Vagina (tissue), 2 donors: ENCODE data around the gene EMP1. TPM values are rescaled to one million over a fixed set of nuclear protein-coding genes. Genes with fewer than 3 reads are reported as not detected.

ENCODE experiments used
- DNase-seq, 2 donors: peaks; one replicate each; pipeline ENCODE4 v3.0.0-alpha.2; 2017; ENCODE audit errors: extremely low spot score in 2 of 2
- H3K27ac ChIP-seq: fragments of 200-600 bp; sonication (generic); one replicate; pipeline ENCODE4 v1.5.1; 2019
- H3K27me3 ChIP-seq: fragments of 200-600 bp; sonication (generic); one replicate; pipeline ENCODE4 v1.5.1; 2019
- H3K36me3 ChIP-seq, 2 donors: fragments of 200-600 bp; sonication (generic); one replicate each; pipeline ENCODE4 v1.5.1; 2017 to 2019
- H3K4me1 ChIP-seq: fragments of 200-600 bp; sonication (generic); one replicate; pipeline ENCODE4 v1.5.1; 2019
- H3K4me3 ChIP-seq, 2 donors: fragments of 200-600 bp; sonication (generic); 1 replicate in 1 of 2; 2 replicates in 1 of 2; pipeline ENCODE4 v1.5.1; 2016 to 2019
- H3K9me3 ChIP-seq: fragments of 200-600 bp; sonication (generic); one replicate; pipeline ENCODE4 v1.5.1; 2019
- CTCF ChIP-seq, 3 experiments: fragments of 450-650 bp in 2 of 3; fragments of 200-600 bp in 1 of 3; sonication (generic) in 1 of 3; IDR thresholded peaks; one replicate each; pipeline ENCODE4 v1.5.1; 2017 to 2019; ENCODE audit warnings: antibody characterized with exemption in 3 of 3, mild to moderate bottlenecking in 2 of 3, moderate library complexity in 2 of 3
- POLR2A ChIP-seq, 2 donors: fragments of 450-650 bp; IDR thresholded peaks; one replicate each; pipeline ENCODE4 v1.6.1; 2017; ENCODE audit warnings: antibody characterized with exemption in 2 of 2, mild to moderate bottlenecking in 2 of 2, moderate library complexity in 2 of 2
- POLR2AphosphoS5 ChIP-seq, 2 donors: sonication (generic); formaldehyde crosslinking; IDR thresholded peaks; one replicate each; pipeline ENCODE4 v1.9.0; 2017; ENCODE audit warnings: antibody characterized with exemption in 2 of 2, mild to moderate bottlenecking in 2 of 2, low read depth in 1 of 2; ENCODE audit not compliant: insufficient read depth in 1 of 2
- intact Hi-C: fragments of 100-400 bp; cut with DNase I; formaldehyde crosslinking; loops from one replicate; pipeline ENCODE4 v1.15.1; 2023
- total RNA-seq: library from RNA; depleted of rRNA; stranded (reverse); fragments of >200 nt; gene quantifications from one replicate; pipeline ENCODE4 v1.2.3, GENCODE V29; 2016

The EMP1 gene
- total RNA-seq, 1 donor from 2014 or later, result 675 TPM

GRCh38 chr12:13197032-13197431 is 506 bp downstream of the EMP1 start:
- Histone ChIP-seq H3K9me3 (no peaks in the 10 kb centered on the region), H3K27ac (peak overlapping the region; percentile 89), H3K4me1 (peaks cover 70% of the 10 kb centered on the region), H3K27me3 (no peaks in the 10 kb centered on the region), H3K36me3 (no peaks in the 10 kb centered on the region), H3K4me3 (peak overlapping the region; percentile 60 to 65)
- intact Hi-C loops, result loop anchor here (2.0 to 5.0 kb wide), 2 partner anchors 50 to 96 kb away; no protein-coding TSS in a partner anchor
- TF ChIP-seq POLR2A (IDR thresholded peaks at IDR 0.05) (no peak), CTCF (IDR thresholded peaks at IDR 0.05) (no peak), POLR2AphosphoS5 (IDR thresholded peaks at IDR 0.05; ENCODE audit: insufficient read depth in 1 of 2, low read depth in 1 of 2) (no peak)
- DNase-seq, result no peak

DNA sequence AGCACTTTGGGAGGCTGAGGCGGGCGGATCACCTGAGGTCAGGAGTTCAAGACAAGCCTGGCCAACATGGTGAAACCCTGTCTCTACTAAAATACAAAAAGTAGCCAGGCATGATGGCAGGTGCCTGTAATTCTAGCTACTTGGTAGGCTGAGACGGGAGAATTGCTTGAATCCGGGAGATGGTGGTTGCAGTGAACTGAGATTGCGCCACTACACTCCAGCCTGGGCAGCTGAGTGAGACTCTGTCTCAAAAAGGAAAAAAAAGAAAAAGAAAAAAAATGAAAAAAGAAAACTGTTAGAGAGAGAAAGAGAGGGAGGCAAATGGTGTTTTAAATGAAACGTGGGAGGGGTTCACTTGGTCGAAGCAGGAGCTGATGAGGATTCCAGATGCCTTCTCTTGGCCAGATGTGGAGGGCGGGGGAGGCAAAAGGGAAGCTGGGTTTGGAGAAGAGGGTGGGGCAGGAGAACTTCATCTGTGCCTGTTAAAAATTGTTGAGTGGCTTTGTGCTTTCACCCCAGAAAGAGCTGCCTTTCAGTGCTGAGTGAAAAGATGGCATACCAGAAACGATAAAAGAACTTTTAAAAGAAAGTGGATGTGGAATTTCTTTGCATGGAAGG is 1.1 kb downstream of the EMP1 start:
- intact Hi-C loops, result loop anchor here (2.0 to 5.0 kb wide), 2 partner anchors 50 to 97 kb away; no protein-coding TSS in a partner anchor
- H3K4me1 ChIP-seq, result peaks cover 76% of the 10 kb centered on the region

DNA sequence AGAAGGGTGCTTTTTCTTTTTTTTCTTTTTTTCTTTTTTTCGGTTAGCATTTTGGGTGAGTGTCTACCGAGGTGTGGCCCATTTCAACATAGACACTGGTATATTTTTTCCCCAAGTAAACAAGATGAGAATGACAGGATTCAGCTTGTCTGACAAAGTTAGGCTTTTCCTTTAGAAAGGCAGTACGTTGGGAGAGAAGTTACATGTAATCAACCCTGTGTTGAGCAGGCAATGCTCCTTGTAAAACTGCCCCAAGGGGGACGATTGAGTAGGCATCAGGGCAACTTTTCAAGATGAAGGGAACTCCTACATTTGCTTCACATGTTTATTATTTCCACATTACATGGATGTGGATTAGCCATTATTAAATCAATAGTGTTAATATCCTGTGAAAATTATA is 1.7 kb downstream of the EMP1 start:
- peaks cover 76% of the 10 kb centered on the region for H3K4me1 ChIP-seq
- H3K4me3 ChIP-seq, result peak overlapping the region; percentile 60 to 65
- no peaks in the 10 kb centered on the region for H3K9me3 ChIP-seq
- H3K27me3 ChIP-seq, result no peaks in the 10 kb centered on the region
- peak overlapping the region; percentile 89 for H3K27ac ChIP-seq
- H3K36me3 ChIP-seq, result no peaks in the 10 kb centered on the region
- TF ChIP-seq CTCF (IDR thresholded peaks at IDR 0.05), result no peak
- intact Hi-C loops, result loop anchor here (5.0 kb wide), 1 partner anchor 51 kb away; no protein-coding TSS in a partner anchor
- no peak for DNase-seq

More for the DNA sequence above, 1.1 kb downstream of the EMP1 start:
- no peak for DNase-seq
- Histone ChIP-seq H3K27me3 (no peaks in the 10 kb centered on the region), H3K4me3 (peak overlapping the region; percentile 60 to 65), H3K9me3 (no peaks in the 10 kb centered on the region), H3K36me3 (no peaks in the 10 kb centered on the region), H3K27ac (peak overlapping the region; percentile 89)
- TF ChIP-seq CTCF (IDR thresholded peaks at IDR 0.05) (no peak), POLR2AphosphoS5 (IDR thresholded peaks at IDR 0.05; ENCODE audit: insufficient read depth in 1 of 2, low read depth in 1 of 2) (peak in 1 of 2 donors; percentile 7), POLR2A (IDR thresholded peaks at IDR 0.05) (peak in 1 of 2 donors; percentile 18)

DNA sequence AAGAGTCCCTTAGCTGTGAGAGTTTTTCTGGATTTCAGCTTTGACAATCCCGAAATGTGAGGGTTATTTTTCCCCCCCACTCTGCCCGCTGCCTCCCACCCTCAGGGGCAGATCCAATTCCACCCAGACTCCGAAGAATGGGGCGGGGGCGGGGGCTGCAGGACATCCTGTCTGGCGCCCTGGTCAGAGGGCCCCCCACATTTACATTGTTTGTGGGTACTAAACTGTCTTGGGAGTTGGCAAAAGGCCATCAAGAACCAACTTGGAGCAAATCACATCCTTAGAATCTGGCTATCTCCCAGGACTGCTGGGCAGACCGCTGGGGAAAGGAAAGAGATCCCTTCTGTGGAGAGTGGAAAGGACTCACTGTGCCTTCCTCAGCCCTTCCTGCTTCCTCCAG is 2.4 kb downstream of the EMP1 start:
- TF ChIP-seq POLR2AphosphoS5 (IDR thresholded peaks at IDR 0.05; ENCODE audit: insufficient read depth in 1 of 2, low read depth in 1 of 2), result peak in 1 of 2 donors; percentile 53
- TF ChIP-seq CTCF (IDR thresholded peaks at IDR 0.05), result no peak
- no peak for TF ChIP-seq POLR2A (IDR thresholded peaks at IDR 0.05)
- Histone ChIP-seq H3K27me3 (no peaks in the 10 kb centered on the region), H3K4me3 (peak overlapping the region; percentile 60 to 65), H3K27ac (peak overlapping the region; percentile 89), H3K4me1 (peaks cover 77% of the 10 kb centered on the region), H3K9me3 (no peaks in the 10 kb centered on the region), H3K36me3 (no peaks in the 10 kb centered on the region)
- intact Hi-C loops, result loop anchor here (5.0 kb wide), 1 partner anchor 52 kb away; no protein-coding TSS in a partner anchor
- DNase-seq, result no peak

- peaks cover 78% of the 10 kb centered on the region for H3K4me1 ChIP-seq
- intact Hi-C loops, result loop anchor here (5.0 kb wide), 1 partner anchor 52 kb away; no protein-coding TSS in a partner anchor
- TF ChIP-seq POLR2A (IDR thresholded peaks at IDR 0.05), result no peak
- TF ChIP-seq CTCF (IDR thresholded peaks at IDR 0.05), result no peak
- TF ChIP-seq POLR2AphosphoS5 (IDR thresholded peaks at IDR 0.05; ENCODE audit: insufficient read depth in 1 of 2, low read depth in 1 of 2), result no peak
- H3K27me3 ChIP-seq, result no peaks in the 10 kb centered on the region
- H3K36me3 ChIP-seq, result no peaks in the 10 kb centered on the region
- no peaks in the 10 kb centered on the region for H3K9me3 ChIP-seq
- peak overlapping the region; percentile 89 for H3K27ac ChIP-seq
- DNase-seq, result no peak
- peak overlapping the region; percentile 60 to 65 for H3K4me3 ChIP-seq
Measured at GRCh38 chr12:13199592-13199991, 3.1 kb downstream of the EMP1 start.
